NCI-H1417 treated with DMSO at 0.1 percent for 48 hours (cell line): ENCODE results near the gene FKBP1B.
"Not testable (repeated sequence)": the region's sequence is repeated elsewhere in the genome, so short reads cannot be mapped to it uniquely, and the experiment has no call there.

Experiments
- DNase-seq: peaks from one replicate; lab custom pipeline; 2025; lab: John Stamatoyannopoulos, UW

The FKBP1B gene

DNA sequence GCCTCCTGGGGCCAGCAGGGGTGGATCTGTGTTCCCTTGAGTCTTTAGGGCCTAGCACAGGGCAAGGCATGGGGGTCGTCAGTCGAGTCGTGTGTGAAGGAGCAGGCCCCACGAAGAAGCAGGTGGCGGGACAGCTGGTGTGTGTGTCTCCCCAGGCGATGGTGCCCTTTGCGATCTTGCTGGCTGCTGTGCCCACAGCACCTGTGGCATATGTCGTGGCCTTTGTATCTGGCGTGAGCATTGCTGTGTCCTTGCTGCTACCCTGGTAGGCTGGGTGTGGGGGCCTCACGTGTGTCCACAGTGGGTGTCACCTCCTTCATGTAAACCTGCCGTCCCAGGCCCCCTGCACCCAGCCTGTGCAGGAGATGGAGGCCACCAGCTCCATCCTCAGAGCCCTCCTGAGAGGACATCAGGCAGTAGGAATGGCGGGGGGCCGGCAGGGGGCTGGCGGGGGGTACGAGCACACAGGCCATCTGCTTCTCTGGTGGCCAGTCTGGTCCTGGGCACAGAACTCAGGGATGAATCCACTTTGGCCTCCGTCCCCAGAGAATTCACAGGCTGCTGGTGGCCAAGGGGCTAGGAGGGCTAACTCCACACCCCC, 26.5 kb upstream of the FKBP1B start:
- no peak for DNase-seq

DNA sequence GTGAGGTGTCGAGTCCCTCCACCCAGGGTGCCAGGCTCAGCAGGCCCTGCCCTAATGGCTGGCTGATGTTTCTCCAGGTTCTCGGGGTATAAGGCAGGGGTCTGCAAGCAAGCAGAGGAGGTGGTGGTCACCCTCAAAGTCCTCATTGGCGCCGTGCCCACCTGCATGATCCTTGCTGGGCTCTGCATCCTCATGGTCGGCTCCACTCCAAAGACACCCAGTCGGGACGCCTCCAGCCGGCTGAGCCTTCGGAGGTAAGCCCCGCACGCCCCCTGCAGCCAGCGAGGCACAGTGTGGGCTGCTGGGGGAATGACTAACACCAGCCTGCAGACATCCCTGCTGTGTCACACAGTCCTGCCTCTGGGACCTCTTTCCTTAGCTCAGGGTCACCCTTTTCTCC, 25.5 kb upstream of the FKBP1B start:
- DNase-seq: no peak

DNA sequence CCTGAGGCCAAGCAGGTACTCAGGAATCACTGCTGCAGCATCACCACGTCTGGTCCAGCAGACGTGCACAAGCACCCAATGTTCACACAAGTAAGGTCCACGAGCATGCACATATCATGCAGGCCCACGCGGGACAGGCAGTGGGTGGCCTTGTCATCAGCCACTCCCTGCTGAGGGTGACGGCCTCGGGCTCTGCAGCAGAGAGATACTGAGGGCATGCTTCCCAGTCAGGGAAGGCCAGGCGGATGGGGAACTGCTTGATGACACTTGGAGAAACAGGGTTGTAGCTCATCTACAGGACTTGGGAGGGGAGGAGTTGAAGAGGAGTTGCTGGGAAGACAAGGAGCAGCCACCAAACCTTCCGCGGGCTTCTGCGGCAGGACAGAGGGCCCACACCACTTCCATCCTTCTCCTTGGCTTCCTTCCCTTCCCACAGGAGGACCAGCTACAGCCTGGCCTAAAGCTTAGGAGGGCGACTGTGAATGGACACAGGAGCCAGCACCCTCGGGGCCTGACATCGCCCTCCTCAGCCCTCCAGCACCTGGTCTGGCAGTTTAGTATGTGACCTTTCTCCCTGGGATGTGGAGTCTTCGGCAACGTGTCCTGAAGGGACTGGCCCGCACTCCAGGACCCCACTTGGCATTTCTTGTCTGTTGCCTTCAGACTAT, 24.4 kb upstream of the FKBP1B start:
- no peak for DNase-seq

DNA sequence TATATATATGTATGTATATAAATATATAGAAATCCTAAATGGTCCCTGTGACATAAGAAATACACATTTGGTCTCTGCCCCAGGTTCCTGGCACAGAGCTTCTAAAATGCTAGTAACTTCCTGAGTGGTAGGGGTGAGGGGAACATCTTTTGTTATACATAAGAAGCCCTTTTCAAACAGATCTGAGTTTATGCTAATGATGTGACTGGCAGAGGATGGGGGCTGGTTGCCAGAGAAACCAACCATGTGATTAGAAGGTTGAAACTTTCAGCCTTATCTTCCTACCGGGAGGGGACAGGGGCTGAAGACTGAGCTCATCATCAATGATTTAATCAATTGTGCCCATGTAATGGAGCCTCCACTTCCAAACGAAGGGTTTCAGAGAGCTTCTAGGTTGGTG, 23.3 kb upstream of the FKBP1B start:
- DNase-seq: no peak

DNA sequence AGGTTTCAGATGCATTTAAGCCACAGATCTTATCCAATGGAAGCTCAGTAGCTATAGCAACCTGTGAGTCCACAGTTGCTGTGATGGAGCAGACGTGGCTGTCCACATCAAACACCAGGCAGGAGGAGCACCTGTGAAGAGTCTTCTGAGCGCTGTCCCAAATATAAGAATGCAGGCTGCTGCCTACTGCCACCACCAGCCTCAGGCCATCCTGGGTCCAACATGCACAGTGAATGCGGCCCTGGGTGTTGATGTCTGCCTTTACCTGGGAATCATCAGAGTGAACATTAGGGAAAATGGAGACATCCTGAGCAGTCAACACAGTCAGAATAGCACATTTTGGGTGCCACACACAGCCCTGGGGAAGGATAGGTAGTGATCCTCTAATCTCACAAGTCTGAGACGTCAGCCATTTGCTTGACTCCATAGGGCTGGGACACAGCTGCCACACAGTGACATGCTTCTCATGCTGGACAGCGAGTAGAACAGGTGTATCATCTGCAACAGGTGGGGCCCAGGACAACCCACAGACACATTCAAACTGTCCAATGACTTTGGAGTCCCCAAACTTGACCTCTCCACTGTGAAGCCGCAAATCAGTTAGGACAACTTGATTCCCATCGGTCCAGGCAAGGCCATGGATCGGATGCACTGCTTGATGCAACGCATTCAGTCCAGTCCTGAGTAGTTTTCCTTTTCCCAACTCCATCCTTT, 10.6 kb upstream of the FKBP1B start:
- DNase-seq: no peak

DNA sequence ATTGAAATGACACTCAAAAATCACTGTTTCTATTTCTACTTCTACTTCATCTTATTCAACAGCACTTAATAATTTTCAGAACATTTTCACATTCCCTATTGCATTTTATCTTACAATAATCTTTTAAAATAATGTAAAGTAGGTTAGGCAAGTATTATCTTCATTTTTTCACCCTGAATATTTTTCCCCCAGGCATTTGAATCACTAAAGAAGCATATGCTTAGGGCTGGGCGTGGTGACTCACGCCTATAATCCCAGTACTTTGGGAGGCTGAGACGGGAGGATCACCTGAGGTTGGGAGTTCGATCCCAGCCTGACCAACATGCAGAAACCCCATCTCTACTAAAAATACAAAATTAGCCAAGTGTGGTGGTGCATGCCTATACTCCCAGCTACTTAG, 9.0 kb upstream of the FKBP1B start:
- no peak for DNase-seq

DNA sequence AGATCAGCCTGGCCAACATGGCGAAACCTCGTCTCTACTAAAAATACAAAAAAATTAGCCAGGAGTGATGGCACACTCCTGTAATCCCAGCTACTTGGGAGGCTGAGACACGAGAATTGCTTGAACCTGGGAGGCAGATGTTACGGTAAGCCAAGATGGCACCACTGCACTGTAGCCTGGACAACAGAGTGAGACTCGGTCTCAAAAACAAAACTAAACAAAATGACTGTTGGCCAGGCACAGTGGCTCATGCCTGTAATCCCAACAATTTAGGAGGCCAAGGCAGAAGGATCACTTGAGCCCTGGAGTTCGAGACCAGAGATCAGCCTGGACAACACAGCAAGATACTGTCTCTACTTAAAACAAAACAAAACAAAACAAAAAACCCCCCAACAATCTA, 6.4 kb upstream of the FKBP1B start:
- not testable (repeated sequence) for DNase-seq

DNA sequence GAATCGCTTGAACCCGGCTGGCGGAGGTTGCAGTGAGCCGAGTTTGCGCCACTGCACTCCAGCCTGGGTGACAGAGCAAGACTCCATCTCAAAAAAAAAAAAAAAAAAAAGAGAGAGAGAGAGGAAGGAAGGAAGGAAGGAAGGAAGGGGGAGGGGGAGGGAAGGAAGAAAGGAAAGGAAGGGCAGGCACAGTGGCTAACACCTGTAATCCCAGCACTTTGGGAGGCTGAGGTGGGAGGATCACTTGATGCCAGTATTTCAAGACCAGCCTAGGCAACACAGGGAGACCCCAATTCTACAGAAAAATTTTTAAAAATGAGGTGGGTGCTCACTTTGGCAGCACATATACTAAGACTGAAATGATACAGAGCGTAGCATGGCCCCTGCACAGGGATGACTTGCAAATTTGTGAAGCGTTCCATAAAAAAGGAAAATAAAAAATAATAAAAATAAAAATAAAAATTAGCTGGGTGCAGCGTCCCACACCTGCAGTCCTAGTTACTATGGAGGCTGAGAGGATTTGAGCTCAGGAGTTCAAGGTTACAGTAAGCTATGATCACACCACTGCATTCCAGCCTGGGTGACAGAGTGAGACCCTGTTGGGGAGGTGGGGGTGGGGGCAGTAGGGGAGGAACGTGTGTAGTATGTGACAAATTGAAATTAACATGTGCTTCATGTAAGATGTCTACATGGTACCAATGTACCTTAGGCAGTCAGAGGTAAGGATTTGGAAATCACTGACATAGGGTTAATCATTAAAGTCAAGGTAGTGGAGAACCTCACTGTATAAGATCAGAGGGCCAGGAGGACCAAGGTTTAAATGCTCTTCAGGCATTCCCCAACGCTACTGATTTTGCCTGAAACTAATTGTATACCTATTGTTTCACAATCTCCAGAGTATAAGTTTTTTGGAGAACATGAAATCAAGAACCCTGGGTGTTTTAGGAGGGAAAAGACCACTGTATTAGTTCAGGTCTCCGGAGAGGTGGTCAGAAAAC, 3.7 kb upstream of the FKBP1B start:
- no peak for DNase-seq

DNA sequence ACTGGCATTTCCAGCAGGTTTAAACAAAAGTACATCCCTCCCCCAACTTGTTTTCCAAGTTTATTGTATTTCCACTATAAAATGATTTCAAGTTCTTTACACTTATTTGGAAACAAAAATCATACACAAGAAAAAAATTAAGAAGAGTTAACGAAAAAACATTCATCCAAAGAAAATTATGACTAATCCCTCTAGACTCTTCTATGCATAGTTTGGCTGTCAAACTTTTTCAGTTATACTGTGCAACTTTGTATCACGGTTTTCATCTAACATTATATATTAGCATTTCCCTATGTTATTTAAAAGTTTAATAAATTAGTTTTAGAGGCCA, 3.0 kb upstream of the FKBP1B start:
- DNase-seq: no peak

DNA sequence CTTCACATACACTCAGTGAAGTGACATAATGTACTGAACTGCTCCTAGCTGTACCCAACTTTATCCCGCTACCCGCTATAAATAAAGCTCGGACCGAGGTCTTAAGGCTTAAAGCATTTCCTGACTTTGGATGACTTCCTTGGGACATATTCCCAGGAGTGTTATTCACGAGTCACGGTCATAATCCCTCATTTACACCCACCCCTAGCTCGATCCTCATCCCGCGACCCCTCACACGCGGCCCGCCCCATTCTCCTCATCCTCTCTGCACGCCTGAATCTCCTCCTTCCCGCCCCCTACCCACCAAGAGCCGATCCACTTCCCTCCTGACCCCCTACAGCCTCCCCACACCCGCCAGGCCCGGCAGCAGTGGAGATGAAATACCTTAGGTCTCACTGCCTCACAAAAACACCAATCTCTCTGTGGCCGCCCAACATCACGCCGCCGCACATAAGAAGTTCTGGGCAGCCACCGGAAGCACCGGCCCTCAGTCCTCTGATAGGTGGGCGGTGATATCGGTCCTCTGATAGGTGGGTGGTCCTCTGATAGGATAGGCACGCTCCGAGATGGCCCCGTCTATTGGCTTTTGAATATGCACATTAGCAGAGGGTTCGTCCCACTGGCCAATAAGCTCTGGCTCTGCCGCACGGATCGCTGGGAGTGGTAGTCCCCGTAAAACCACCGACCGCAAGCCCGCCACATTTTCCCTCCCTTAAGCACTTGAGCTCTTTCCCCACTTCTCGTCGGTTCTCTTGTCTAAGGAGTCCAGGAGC, 2.4 kb upstream of the FKBP1B start, which contains the start of gene WDCP:
TSS of gene WDCP (minus strand) at position 462 of the 773 bp plus-strand sequence. CDS start 7,897 bp downstream, outside the sequence.
- DNase-seq: peak; percentile 96

DNA sequence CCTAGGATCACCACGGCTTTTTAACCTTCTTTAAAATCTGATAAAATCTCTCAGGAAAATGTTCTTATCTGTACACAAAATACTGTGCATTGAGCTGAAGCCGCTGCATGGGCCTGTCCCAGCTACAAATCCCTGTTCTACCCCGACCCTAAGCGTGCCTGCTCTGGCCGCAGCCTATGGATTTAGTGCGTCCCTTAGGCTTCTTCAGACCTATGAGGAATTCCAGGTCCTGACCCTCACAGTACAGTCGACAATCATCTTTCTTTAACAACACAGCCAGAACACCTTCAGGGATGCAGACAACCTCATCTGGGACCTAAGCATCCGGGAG, 1.9 kb upstream of the FKBP1B start:
- no peak for DNase-seq

DNA sequence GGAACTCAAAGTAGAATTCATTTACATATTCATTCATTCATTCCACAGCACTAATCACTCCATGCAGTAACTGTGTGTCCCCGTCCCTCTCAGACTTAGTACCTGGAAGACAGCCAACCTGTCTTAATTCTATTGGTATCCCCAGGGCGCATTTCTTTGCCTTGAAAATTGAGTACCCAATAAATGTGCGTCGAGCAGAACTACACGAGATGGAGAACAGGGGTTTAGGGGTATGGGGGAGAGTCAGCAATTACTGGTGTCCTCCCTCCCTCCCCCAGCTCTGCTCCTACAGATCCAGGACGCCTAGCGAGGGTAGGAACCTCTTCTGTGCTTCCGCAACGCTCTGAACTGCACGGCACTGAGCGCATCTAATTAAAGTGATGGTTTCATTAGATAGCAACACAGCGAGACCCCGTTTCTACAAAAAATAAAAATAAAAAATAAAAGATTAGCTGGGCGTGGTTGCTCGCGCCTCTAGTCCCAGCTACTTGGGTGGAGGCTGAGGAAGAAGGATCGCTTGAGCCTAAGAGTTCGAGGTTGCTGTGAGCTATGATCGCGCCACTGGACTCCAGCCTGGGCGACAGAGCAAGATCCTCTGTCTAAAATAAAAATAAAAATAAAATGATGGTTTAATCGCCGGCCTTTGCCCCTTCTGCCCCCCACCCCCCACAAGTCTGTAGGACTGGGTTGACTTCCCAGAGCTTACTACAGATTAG, 614 bp upstream of the FKBP1B start:
- no peak for DNase-seq

DNA sequence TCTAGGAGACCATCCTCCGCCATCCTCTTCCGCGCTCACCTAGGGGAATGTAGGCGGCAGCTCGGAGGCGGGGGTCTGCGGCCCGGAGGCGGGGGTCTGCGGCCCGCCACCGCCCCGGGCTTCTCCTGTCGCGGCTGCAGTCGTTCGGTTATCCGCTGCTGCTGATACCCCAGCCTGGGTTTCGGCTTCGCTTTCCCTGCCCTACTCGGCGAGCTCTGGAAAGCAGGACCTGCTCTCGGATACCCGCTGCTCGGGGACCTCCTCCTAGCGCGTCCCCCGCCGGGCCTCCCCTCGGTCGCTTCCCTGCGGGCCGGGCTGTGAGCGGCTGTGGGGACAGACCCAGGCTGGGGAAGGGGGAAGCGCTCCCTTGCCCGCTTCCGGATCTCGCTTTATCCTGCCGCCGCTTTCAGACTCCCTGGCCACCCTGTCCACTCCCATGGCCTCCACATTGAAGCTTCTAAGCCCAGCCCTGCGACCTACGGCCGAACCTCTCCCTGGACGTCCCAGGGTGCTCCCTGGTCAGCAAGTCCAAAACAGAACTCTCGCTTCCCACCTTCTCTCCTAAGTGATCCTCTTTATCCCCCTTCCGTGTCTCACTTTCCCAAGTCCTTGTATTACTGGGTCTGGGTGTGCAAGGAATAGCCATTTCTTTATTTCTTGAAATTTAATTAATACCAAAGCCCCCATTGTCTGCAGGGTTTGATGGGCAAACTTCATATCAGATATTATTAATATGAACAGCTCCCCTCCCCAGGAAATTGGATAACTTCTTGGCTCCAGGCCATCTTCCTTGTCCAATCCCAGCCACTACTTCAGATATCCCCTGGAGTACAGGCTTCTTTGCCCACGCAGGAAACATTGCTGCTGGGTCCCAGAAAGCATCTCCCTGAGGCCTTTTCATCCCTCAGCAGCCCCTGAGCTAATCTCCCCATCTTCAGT, 769 bp downstream of the FKBP1B start:
- DNase-seq: no peak

DNA sequence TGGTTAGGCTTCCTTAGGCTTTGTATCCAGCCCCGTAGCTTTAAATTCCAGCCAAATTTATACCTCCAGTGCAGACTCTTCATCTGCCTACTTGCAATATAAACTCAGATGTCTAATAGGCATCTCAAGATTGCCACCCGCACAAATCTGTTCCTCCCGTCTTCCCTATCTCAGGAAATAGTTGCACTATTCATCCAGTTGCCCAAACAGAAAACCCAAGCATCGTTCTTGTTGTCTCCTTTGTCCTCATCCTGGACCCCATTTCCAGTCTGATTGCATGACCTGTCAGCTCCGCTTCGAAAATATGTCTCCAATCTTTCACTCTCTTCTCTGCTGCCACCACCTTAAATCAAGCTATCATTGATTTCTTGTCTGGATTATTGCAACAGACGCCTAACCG, 2.3 kb downstream of the FKBP1B start:
- no peak for DNase-seq

DNA sequence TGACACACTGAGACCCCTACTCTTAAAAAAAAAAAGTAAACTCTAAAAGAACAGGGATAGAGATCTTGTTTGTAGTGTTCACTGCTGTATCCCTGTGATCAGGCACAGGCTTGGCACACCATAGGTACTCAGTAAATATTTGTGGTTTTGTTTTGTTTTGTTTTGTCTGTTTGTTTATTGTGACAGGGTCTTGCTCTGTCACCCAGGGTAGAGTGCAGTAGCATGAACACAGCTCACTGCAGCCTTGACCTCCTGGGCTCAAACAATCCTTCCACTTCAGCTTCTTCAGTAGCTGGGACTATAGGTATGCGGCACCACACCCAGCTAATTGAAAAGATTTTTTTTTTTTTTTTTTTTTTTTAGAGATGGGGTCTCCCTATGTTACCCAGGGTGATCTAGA, 3.4 kb downstream of the FKBP1B start:
- DNase-seq: no peak

DNA sequence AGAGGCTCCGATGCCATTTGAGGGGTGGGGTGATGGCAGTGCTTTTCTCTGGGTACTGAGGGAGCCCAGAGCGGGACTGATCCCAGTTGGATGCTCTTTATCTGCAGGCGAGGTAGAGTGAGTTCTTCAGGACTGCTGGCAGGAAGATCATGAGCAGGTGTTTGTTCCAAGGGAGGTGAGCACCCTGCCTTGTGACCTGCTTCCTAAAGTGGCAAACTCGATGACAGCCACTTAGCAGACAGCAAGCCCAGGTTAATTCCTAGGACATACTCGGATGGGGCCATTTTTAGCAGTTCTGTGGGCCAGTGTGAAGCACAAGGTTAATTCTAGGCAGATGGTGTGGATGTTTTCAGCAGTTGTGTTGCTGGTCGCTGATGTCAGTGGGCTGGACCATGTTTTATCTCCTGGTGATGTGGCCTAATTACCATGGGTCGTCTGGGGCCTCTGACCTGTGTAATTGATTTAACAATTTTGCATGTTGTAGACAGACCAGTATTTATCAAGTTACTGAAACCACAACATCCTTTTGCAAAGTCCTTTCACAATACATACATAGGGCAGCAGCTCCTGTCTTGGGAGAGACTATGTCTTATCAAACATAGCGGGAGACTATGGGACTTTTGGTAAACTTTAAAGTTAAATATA, 4.9 kb downstream of the FKBP1B start:
- no peak for DNase-seq

DNA sequence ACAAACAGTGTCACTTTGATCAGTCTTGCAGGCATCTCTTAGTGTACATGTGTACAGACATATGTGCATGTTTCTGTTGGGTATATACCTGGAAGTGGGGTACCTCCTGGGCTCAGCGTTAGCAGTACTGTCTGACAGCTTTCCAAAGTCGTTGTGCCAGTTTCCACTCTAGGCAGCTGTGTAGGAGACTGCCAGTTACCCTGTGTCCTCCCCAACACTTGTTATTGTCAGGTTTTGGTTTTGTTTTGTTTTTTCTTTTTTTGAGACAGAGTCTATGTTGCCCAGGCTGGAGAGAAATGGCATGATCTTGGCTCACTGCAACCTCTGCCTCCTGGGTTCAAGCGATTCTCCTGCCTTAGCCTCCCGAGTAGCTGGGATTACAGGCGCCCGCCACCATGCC, 6.2 kb downstream of the FKBP1B start:
- DNase-seq: no peak

DNA sequence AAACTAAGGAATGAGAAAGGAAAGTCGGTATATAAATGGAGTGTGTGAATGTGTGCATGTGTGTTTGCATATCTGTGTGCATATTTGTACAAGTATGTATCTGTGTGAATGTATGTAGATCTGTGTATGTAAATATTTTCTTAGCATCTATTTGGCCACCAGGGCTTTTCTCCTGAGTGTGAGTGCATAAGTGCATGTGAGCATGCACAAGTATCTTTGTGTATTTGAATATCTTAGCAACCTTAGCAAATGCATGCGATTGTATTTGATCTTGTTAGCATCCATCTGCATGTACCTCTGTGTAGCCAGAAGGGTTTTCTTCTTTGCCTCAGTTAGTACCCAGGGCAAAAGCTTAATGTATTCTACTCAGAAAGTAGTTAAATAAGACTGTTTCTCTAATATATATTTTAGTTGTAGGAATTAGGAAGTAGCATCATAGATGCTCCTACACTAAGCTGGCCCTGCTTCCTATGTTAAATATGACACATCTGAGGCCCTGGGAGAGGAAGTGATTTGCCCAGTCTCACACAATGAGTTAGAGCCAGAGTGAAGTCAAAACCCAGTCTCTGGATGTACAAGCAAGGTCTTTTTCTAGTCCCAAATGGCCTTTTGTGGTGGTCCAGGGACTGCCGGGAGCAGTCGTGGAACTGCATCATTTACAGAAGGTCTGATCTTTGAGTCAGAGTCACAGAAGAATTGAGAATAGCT, 9.2 kb downstream of the FKBP1B start:
- no peak for DNase-seq

DNA sequence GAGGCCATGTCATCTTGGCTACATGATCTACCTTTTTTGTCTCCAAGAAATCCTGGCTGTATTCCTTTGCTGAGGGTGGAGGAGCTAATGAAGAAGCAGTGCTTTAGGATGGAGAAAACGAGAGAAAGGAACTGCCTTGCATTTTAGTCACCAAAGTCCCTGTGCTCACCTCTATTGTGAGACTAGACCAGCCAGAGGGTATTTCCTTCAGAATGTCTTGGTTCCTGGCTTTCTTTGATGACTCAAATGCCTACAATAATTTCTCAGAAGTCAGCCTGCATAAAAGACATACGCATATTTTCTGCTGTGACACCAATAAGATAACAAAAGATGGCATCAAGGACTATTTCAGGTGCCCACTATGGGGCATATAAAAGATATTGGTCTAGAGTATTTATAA, 15.8 kb downstream of the FKBP1B start:
- no peak for DNase-seq
